LNCAP (cell line): ENCODE results near the gene LAMC1.

Experiments used
- TF ChIP-seq, protein P1 (sequence below): fragments of 450-650 bp; IDR thresholded peaks from 2 replicates; pipeline ENCODE4 v1.5.1; 2017; ENCODE audit warnings: mild to moderate bottlenecking

The LAMC1 gene

DNA sequence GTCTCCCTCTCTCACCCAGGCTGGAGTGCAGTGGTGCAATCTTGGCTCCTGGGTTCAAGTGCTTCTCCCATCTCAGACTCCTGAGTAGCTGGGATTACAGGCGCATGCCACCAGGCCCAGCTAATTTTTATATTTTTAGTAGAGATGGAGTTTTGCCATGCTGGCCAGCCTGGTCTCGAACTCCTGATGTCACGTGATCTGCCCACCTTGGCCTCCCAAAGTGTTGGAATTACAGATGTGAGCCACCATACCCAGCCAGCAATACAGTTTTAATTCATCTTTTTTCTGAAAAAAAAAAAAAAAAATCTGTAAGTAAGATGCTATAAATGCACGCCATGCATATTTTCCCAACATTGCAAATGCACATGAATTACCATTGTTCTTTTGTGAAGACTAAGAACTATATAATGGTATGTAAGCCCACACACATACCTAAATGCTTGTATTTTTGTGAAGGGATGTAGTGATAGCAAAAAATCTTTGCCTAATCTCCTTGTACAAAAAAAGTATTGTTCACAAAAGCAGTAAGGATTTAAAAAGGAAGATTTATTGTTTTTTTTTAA lies 170.8 kb downstream of the LAMC1 start:
- TF ChIP-seq, protein P1, sequence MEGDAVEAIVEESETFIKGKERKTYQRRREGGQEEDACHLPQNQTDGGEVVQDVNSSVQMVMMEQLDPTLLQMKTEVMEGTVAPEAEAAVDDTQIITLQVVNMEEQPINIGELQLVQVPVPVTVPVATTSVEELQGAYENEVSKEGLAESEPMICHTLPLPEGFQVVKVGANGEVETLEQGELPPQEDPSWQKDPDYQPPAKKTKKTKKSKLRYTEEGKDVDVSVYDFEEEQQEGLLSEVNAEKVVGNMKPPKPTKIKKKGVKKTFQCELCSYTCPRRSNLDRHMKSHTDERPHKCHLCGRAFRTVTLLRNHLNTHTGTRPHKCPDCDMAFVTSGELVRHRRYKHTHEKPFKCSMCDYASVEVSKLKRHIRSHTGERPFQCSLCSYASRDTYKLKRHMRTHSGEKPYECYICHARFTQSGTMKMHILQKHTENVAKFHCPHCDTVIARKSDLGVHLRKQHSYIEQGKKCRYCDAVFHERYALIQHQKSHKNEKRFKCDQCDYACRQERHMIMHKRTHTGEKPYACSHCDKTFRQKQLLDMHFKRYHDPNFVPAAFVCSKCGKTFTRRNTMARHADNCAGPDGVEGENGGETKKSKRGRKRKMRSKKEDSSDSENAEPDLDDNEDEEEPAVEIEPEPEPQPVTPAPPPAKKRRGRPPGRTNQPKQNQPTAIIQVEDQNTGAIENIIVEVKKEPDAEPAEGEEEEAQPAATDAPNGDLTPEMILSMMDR, result no peak

DNA sequence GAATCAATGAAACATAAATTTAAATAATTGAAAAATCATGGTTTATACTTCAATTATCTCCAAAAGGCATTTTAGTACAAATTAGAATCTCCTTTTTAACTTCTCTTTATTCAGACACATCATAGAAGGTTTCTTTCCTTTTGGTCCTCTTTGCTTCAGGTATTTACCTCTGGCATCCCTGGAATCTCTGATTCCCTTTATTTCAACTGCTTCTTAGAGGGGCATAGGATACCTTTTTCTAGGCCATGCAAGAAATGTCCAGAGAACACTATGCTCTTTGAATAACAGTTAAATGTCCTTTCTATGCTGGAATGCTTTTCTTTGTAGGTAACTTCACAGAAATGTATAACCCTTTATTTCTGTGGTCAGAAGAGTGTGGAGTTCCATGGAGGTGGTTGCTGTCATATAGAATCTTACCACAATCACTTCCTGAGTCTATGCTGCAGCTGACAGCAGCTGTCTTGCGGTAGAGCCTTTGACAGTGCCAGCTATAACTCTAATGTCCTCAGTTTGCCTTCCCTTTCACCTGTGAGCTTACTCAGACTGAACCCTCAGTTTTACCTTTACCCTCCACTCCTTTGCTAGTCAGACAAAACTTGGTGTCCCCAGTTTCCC lies 171.4 kb downstream of the LAMC1 start:
- TF ChIP-seq, protein P1, result no peak

DNA sequence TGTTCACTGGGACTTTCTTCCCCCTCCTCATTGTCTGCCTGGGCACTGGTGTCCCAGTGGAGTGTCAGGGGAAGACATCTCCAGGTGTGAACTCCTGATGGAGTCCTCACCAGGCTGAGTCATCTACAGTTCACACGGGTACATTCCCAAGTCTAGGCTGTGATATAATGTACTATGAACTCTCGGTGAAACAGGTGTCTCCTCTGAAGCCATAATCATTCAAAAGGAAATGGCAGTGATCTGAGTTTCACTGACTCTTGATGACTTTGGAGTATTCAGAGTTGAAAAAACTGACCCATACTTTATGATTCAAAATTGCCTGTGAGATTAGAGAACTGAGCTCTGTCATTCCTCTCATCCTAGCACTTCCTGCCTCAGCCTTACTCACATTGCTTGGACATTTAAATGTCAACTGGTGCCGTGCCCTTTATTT lies 171.9 kb downstream of the LAMC1 start:
- TF ChIP-seq, protein P1, result no peak
